Measurements from ENCODE around the gene GFOD1. TPM values are rescaled to one million over a fixed set of nuclear protein-coding genes. Genes with fewer than 3 reads are reported as not detected.
A peak's percentile ranks its signal among the peaks of the same experiment; 100 is the strongest.

GFOD1 gene
- total RNA-seq, 4 donors from 2014 or later, result 16.1 to 30.7 (median 22.9) TPM

DNA sequence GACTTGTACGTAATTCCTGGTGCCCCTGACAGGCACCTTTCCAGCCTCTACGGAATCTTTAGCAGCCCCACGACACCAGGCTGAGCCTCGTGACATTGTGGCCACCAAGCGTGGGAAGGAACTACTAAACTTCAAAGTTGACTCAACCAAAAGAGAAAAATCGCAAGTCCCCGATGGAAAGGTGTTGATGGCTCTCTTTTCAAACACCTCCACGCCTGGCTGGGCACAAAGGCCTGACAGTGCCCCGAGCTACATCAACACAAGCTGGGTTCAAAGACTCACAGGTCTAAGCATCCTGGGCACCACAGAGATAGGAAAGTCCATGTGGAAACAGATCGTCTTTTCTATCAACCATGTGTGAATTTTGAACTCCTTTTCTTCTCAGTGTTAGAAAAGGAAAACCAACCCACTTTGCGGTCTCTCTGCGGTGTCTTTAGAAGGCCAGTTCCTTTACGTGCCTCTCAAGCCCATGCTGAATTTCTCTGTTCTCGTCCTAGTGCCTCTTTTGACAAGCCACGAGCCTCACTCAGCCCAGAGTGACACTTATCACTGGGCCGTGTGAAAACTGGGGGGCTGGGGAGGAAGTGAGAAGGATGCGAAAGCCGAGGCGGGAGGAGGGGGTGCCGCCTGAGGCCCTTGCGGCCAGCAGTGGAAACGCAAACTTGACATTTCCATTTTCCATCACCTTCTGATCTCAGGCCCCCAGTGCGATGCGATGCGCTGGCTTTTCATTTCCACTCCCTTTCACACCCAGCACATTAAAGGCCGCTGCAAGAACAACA lies 59.4 kb downstream of the GFOD1 start:
- H3K4me1 ChIP-seq, result peaks cover 13 to 94% (median 37%) of the 10 kb centered on the region in 3 donors
- H3K27me3 ChIP-seq, result no peaks in the 10 kb centered on the region
- H3K27ac ChIP-seq, result peak overlapping the region in 3 of 4 donors; percentile 58 to 70 (median 69)
- no peak for TF ChIP-seq POLR2A (IDR thresholded peaks at IDR 0.05)
- TF ChIP-seq, protein P1, sequence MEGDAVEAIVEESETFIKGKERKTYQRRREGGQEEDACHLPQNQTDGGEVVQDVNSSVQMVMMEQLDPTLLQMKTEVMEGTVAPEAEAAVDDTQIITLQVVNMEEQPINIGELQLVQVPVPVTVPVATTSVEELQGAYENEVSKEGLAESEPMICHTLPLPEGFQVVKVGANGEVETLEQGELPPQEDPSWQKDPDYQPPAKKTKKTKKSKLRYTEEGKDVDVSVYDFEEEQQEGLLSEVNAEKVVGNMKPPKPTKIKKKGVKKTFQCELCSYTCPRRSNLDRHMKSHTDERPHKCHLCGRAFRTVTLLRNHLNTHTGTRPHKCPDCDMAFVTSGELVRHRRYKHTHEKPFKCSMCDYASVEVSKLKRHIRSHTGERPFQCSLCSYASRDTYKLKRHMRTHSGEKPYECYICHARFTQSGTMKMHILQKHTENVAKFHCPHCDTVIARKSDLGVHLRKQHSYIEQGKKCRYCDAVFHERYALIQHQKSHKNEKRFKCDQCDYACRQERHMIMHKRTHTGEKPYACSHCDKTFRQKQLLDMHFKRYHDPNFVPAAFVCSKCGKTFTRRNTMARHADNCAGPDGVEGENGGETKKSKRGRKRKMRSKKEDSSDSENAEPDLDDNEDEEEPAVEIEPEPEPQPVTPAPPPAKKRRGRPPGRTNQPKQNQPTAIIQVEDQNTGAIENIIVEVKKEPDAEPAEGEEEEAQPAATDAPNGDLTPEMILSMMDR (IDR thresholded peaks at IDR 0.05), result peak in 1 of 6 experiments; percentile 14
- peak; percentile 9 for DNase-seq
- no peaks in the 10 kb centered on the region for H3K9me3 ChIP-seq
- no peak overlapping the region for H3K4me3 ChIP-seq
- intact Hi-C loops (cut with DNase I), result no loop called here
- 58 to 60% methylated on average over 18 to 22 of the region's 26 CpGs for WGBS, 2 donors
- no peaks in the 10 kb centered on the region for H3K36me3 ChIP-seq

DNA sequence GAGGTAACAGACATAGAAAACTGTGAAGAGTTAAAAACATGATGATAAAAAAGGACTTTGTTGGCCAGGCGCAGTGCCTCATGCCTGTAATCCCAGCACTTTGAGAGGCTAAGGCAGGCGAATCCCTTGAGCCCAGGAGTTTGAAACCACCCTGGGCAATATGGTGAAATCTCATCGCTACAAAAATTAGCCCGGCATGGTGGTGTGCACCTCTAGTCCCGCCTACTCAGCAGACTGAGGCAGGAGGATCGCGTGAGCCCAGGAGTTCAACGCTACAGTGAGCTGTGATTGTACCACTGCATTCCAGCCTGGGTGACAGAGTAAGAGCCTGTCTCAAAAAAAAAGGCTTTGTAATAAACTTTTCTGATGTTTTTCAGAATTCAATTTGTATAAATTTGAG lies 60.1 kb downstream of the GFOD1 start:
- Histone ChIP-seq H3K4me1 (peaks cover 13 to 94% (median 41%) of the 10 kb centered on the region in 3 donors), H3K27ac (peak overlapping the region in 2 of 4 donors; percentile 70 to 73), H3K4me3 (no peak overlapping the region), H3K9me3 (no peaks in the 10 kb centered on the region), H3K27me3 (no peaks in the 10 kb centered on the region), H3K36me3 (no peaks in the 10 kb centered on the region)
- intact Hi-C loops (cut with DNase I), result no loop called here
- 84 to 92% methylated on average over 6 to 7 of the region's 8 CpGs for WGBS, 2 donors
- no peak for TF ChIP-seq POLR2A (IDR thresholded peaks at IDR 0.05)
- TF ChIP-seq, protein P1 (IDR thresholded peaks at IDR 0.05), result no peak
- DNase-seq, result no peak

DNA sequence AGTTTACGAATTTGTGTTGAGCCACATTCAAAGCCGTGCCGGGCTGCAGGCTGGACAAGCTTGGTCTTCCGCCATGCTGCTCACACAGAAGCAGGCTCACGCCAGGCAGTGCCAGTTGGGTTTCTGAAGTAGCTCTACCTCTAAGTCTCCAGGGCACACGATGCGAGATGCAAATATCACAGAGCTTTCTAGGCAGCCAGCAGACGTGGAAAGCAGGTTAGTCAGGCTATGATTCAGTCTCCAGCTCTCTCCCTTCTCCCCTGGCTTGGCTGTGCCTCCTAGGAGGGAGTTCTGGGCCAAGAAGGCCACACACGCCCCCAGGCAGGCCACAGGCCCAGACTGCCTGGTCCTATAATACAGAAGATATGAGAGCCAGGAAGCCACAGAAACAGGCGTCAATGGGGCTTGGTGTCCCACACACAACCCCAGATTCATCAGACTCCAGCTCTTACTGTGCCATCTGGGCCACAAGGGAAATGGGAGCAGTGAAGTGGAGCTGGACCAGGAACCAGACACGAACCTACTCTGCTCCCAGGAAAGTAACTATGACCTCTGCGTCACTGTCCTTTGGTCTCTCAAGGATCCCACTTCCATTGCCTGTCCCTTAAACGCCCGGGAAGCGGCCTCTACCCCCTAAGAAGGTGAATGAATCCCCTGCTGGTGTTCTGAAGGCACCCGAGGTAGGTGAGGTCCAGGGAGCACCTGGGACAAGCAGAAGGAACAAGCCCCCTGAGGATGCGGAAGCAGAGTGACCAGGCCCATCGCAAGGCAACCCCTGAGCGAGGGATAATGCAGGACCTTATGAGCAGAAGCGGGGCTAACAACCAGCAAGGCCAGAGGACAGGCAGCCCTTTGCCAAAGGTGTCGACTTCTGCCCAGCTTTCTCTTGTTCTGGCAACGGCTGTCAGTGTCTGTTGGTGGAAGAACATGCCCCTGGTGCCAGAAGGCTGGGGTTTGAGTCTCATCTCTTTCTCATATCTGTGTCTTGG lies 61.2 kb downstream of the GFOD1 start:
- Histone ChIP-seq H3K27ac (peak overlapping the region; percentile 50 to 82 (median 72)), H3K4me1 (peaks cover 13 to 96% (median 40%) of the 10 kb centered on the region in 3 donors), H3K4me3 (no peak overlapping the region), H3K36me3 (no peaks in the 10 kb centered on the region), H3K27me3 (no peaks in the 10 kb centered on the region), H3K9me3 (no peaks in the 10 kb centered on the region)
- WGBS, 2 donors, result 73% methylated on average over 14 to 17 of the region's 22 CpGs
- no peak for TF ChIP-seq POLR2A (IDR thresholded peaks at IDR 0.05)
- TF ChIP-seq, protein P1 (IDR thresholded peaks at IDR 0.05), result no peak
- no peak for DNase-seq
- intact Hi-C loops (cut with DNase I), result no loop called here

DNA sequence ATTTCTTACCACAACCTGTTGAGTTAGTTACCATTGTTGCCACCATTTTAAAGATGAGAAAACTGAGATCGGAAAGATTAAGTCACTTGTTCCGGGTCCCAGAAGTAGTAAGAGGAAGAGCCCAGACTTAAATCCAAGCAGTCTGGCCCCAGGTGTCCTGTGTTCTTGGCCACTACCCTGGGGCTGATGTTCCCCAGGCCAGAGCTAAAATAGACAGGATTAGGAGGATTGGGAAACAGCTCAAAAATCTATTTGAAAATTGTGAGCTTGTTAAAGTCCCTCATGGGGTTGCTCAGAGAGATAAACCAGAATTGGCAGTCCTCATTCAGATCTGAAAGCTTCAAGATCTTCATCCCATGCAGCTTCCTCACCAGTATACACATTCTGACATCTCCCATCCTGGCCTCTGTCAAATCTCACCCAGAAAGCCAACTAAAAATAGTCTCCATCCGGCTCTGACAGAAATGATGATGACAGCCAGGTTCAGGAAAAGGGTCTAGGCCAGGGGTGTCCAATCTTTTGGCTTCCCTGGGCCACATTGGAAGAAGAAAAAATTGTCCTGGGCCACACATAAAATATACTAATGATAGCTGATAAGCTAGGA lies 62.0 kb downstream of the GFOD1 start:
- Histone ChIP-seq H3K4me1 (peaks cover 13 to 97% (median 47%) of the 10 kb centered on the region in 3 donors), H3K27me3 (no peaks in the 10 kb centered on the region), H3K4me3 (no peak overlapping the region), H3K36me3 (no peaks in the 10 kb centered on the region), H3K27ac (peak overlapping the region in 3 of 4 donors; percentile 70 to 77 (median 73)), H3K9me3 (no peaks in the 10 kb centered on the region)
- DNase-seq, result no peak
- intact Hi-C loops (cut with DNase I), result no loop called here
- TF ChIP-seq, protein P1 (IDR thresholded peaks at IDR 0.05), result no peak
- no peak for TF ChIP-seq POLR2A (IDR thresholded peaks at IDR 0.05)
- WGBS, 2 donors, result 45 to 49% methylated on average over 3 of the region's 3 CpGs

Data from esophagus squamous epithelium (tissue), 5 donors.